PC-9 (cell line): ENCODE measurements around the gene NANOS3. TPM values are rescaled to one million over a fixed set of nuclear protein-coding genes. Genes with fewer than 3 reads are reported as not detected.

ENCODE experiments used
- BruUV-seq: library from RNA; stranded (reverse); fragments of 400-500 nt; replicated peaks from 2 replicates; lab custom pipeline; 2021; lab: Mats Ljungman, UMichigan
- CTCF ChIA-PET: fragments of 300-600 bp; sonication (Branson Sonifier 250); formaldehyde crosslinking; loops from one replicate; lab custom pipeline; 2022; ENCODE audit warnings: antibody characterized with exemption; lab: Charles Lee
- POLR2A ChIA-PET: fragments of 300-600 bp; sonication (Branson Sonifier 250); formaldehyde crosslinking; loops from one replicate; lab custom pipeline; 2022; ENCODE audit warnings: antibody characterized with exemption; ENCODE audit not compliant: unreplicated experiment; lab: Charles Lee
- DNase-seq, 2 experiments: peaks; one replicate each; pipeline versions ENCODE4 v3.0.0 to v3.0.0-alpha.2; 2015 to 2022; ENCODE audit warnings: mixed read lengths in 1 of 2
- H2AFZ ChIP-seq: fragments of 200-600 bp; sonication (generic); 2 replicates; pipeline ENCODE4 v1.8.1; 2017; ENCODE audit warnings: antibody characterized with exemption
- H3F3A ChIP-seq: fragments of 200-600 bp; sonication (generic); 2 replicates; pipeline ENCODE4 v1.8.1; 2017; ENCODE audit warnings: antibody characterized with exemption, mild to moderate bottlenecking, low read depth; ENCODE audit not compliant: insufficient read depth
- H3K27ac ChIP-seq: fragments of 200-600 bp; sonication (generic); 2 replicates; pipeline ENCODE4 v1.6.1; 2016; ENCODE audit warnings: mixed run types
- H3K27me3 ChIP-seq: fragments of 200-600 bp; sonication (generic); 2 replicates; pipeline ENCODE4 v1.6.1; 2016; ENCODE audit warnings: low read depth, mixed run types; ENCODE audit not compliant: insufficient read depth
- H3K36me3 ChIP-seq: fragments of 200-600 bp; sonication (generic); 2 replicates; pipeline ENCODE4 v1.6.1; 2016; ENCODE audit warnings: low read depth, mixed run types
- H3K4me1 ChIP-seq: fragments of 200-600 bp; sonication (generic); replicated peaks from 2 replicates; pipeline ENCODE4 v1.6.1; 2016; ENCODE audit warnings: mixed run types; ENCODE audit not compliant: insufficient read depth
- H3K4me2 ChIP-seq: fragments of 200-600 bp; sonication (generic); 2 replicates; pipeline ENCODE4 v1.6.1; 2017; ENCODE audit warnings: mixed run types
- H3K4me3 ChIP-seq: fragments of 200-600 bp; sonication (generic); 2 replicates; pipeline ENCODE4 v1.6.1; 2016; ENCODE audit warnings: mixed run types
- H3K79me2 ChIP-seq: fragments of 200-600 bp; sonication (generic); 2 replicates; pipeline ENCODE4 v1.6.1; 2017; ENCODE audit warnings: low read depth, mixed run types
- H3K9me2 ChIP-seq: fragments of 200-600 bp; sonication (generic); 2 replicates; pipeline ENCODE4 v1.8.1; 2017; ENCODE audit warnings: mild to moderate bottlenecking; ENCODE audit not compliant: insufficient read depth
- H3K9me3 ChIP-seq: fragments of 200-600 bp; sonication (generic); 2 replicates; pipeline ENCODE4 v1.8.1; 2016; ENCODE audit warnings: low read depth; ENCODE audit not compliant: insufficient read depth
- H4K20me1 ChIP-seq: fragments of 200-600 bp; sonication (generic); 2 replicates; pipeline ENCODE4 v1.8.1; 2017; ENCODE audit not compliant: insufficient read depth
- EZH2 ChIP-seq: fragments of 200-600 bp; sonication (generic); IDR thresholded peaks from 2 replicates; pipeline ENCODE4 v1.8.0; 2017; ENCODE audit warnings: antibody characterized with exemption, low read depth
- intact Hi-C: fragments of 100-400 bp; cut with micrococcal nuclease; formaldehyde crosslinking; loops from one replicate; pipeline ENCODE4 v1.10.0; 2022; ENCODE audit not compliant: unreplicated experiment
- total RNA-seq: library from RNA; stranded (reverse); gene quantifications from 2 replicates; pipeline ENCODE4 v1.2.3, GENCODE V29; 2021
- TF ChIP-seq, protein P1 (sequence below): fragments of 200-600 bp; sonication (generic); conservative IDR thresholded peaks from 2 replicates; pipeline ENCODE4 v1.6.1; 2017; ENCODE audit warnings: mixed run types, antibody characterized with exemption, mild to moderate bottlenecking, moderate library complexity

The NANOS3 gene
- total RNA-seq, 1 experiment from 2014 or later = 2.1 TPM

DNA sequence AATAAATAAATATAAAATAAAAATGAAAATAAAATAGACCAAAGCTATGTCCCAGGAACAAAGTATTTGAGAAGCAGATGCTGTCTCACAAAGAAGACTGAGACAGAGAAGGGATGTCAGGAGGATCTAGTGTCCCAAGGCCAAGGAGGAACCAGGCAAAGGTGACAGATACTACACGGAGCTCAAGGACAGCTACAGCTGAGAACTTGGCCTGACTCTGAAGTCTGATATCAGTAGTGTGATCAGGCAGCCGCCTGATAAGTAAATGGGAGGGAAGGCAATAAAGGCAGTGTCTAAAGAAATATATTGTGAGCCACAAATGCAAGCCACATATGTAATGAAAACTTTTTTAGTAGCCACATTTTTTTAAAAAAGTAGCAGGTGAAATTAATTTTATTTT is 20.4 kb upstream of the NANOS3 start:
- H3F3A ChIP-seq = peaks cover 86% of the 10 kb centered on the region
- CTCF ChIA-PET = interaction anchor here (0.6 kb wide), 1 partner anchor 9 kb away, joined by 12 read pairs; no protein-coding TSS in a partner anchor
- TF ChIP-seq EZH2 = no peak
- TF ChIP-seq, protein P1, sequence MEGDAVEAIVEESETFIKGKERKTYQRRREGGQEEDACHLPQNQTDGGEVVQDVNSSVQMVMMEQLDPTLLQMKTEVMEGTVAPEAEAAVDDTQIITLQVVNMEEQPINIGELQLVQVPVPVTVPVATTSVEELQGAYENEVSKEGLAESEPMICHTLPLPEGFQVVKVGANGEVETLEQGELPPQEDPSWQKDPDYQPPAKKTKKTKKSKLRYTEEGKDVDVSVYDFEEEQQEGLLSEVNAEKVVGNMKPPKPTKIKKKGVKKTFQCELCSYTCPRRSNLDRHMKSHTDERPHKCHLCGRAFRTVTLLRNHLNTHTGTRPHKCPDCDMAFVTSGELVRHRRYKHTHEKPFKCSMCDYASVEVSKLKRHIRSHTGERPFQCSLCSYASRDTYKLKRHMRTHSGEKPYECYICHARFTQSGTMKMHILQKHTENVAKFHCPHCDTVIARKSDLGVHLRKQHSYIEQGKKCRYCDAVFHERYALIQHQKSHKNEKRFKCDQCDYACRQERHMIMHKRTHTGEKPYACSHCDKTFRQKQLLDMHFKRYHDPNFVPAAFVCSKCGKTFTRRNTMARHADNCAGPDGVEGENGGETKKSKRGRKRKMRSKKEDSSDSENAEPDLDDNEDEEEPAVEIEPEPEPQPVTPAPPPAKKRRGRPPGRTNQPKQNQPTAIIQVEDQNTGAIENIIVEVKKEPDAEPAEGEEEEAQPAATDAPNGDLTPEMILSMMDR = no peak
- peak in 1 of 2 experiments; percentile 34 for DNase-seq
- BruUV-seq = no TSS peak
- no peaks in the 10 kb centered on the region for H3K9me2 ChIP-seq
- 0 out of 2 replicates have a peak, but pooled peaks cover 5% of the 10 kb centered on the region for H3K79me2 ChIP-seq
- no peaks in the 10 kb centered on the region for H3K27me3 ChIP-seq
- H3K27ac ChIP-seq = no peak overlapping the region
- no peaks in the 10 kb centered on the region for H3K36me3 ChIP-seq
- peaks cover 46% of the 10 kb centered on the region for H3K4me1 ChIP-seq
- H3K4me3 ChIP-seq = no peak overlapping the region
- H3K9me3 ChIP-seq = no peaks in the 10 kb centered on the region
- no peak overlapping the region for H2AFZ ChIP-seq
- intact Hi-C loops = no loop called here
- H3K4me2 ChIP-seq = no peak overlapping the region
- POLR2A ChIA-PET = interaction anchor here (0.6 kb wide), 2 partner anchors 13 to 175 kb away, joined by 3 to 8 read pairs; partner anchors contain the start of gene IL27RA
- H4K20me1 ChIP-seq = no peaks in the 10 kb centered on the region

DNA sequence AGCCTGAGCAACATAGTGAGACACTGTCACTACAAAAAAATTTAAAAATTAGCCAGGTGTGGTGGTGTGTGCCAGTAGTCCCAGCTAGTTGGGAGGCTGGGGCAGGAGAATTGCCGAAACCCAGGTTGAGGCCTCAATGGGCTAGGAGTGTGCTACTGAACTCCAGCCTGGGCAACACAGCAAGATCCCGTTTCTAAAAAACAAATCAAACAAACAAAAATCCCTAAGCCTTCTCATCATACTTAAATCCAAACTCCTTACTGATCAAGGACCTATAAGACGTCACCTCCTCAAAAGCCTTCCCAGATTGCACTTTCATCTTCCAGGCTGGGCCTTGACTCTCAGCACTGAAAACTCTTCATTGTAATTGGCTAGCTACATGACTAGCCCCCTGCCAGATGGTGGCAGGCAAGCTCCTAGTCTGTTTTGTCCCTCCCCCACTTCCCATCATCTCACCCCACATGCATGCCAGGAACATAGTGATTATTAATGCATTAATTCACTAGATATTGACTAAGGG is 17.5 kb upstream of the NANOS3 start:
- Histone ChIP-seq H3K36me3 (no peaks in the 10 kb centered on the region), H3K9me2 (no peaks in the 10 kb centered on the region), H3K9me3 (no peaks in the 10 kb centered on the region), H3K4me1 (peaks cover 24% of the 10 kb centered on the region), H3K79me2 (no peaks in the 10 kb centered on the region), H3F3A (peaks cover 81% of the 10 kb centered on the region), H2AFZ (no peak overlapping the region), H3K4me3 (no peak overlapping the region), H3K4me2 (no peak overlapping the region), H3K27ac (peak overlapping the region; percentile 70), H3K27me3 (no peaks in the 10 kb centered on the region), H4K20me1 (no peaks in the 10 kb centered on the region)
- ChIA-PET CTCF (no interaction called here), POLR2A (interaction anchor here (0.6 to 1.4 kb wide), 6 partner anchors 10 to 78 kb away, joined by 3 to 38 read pairs (median 10); partner anchors contain the start of gene ZSWIM4)
- TF ChIP-seq EZH2 = no peak
- TF ChIP-seq, protein P1 = no peak
- DNase-seq = peak in 1 of 2 experiments; percentile 34
- no TSS peak for BruUV-seq
- intact Hi-C loops = no loop called here

DNA sequence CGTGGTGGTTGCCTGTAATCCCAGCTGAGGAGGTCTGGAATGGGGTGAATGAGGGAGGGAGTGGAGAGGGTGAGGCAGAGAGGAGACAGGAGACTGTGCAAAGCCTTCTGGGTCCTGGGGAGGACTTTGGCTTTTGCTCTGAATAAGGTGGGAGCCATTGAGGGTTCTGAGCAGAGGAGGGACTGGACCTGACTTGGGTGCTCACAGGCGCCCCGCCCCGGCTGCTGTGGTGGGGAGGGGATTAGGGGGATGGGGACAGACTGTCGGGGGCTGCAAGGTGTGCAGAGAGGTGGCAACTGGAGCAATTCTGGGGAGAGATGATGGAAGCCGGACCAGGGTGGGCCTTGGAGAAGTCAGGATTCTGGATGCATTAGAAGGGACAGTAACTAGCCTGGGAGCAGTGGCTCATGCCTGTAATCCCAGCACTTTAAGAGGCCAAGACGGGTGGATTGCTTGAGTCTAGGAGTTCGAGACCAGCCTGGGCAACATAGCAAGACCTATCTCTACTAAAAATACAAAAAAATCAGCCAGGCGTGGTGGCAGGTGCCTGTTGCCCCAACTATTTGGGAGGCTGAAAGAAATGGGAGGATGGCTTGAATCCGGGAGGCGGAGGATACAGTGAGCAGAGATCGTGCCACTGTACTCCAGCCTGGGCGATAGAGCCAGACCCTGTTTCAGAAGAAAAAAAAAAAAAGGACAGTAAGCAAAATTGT is 16.1 kb upstream of the NANOS3 start:
- Histone ChIP-seq H3K27me3 (no peaks in the 10 kb centered on the region), H3F3A (peaks cover 73% of the 10 kb centered on the region), H3K4me1 (peaks cover 20% of the 10 kb centered on the region), H3K9me3 (no peaks in the 10 kb centered on the region), H3K36me3 (no peaks in the 10 kb centered on the region), H3K4me3 (no peak overlapping the region), H3K9me2 (no peaks in the 10 kb centered on the region), H3K27ac (peak overlapping the region; percentile 88), H3K4me2 (peak overlapping the region; percentile 99), H3K79me2 (no peaks in the 10 kb centered on the region), H4K20me1 (no peaks in the 10 kb centered on the region), H2AFZ (no peak overlapping the region)
- DNase-seq = peak in 1 of 2 experiments; percentile 12
- ChIA-PET POLR2A (interaction anchor here (0.5 to 2.0 kb wide), 11 partner anchors 9 to 276 kb away, joined by 3 to 39 read pairs (median 5); partner anchors contain the start of genes ASF1B and ZSWIM4), CTCF (interaction anchor here (0.7 kb wide), 2 partner anchors 14 to 145 kb away, joined by 6 to 8 read pairs; no protein-coding TSS in a partner anchor)
- no TSS peak for BruUV-seq
- intact Hi-C loops = loop anchor here (5.0 kb wide), 1 partner anchor 129 kb away; no protein-coding TSS in a partner anchor
- TF ChIP-seq, protein P1 = no peak
- no peak for TF ChIP-seq EZH2
